Left hindlimb (tissue), 1 donor: ENCODE data around the gene ANKRD17.

Experiments used
- DNase-seq: peaks from one replicate; pipeline ENCODE4 v3.0.0-alpha.2; 2018

The ANKRD17 gene

GRCh38 chr4:73104695-73105094, 153.9 kb downstream of the ANKRD17 start:
- no peak for DNase-seq

- no peak for DNase-seq
These were observed 154.6 kb downstream of the ANKRD17 start for GRCh38 chr4:73103799-73104503.

GRCh38 chr4:73099143-73099542, 159.5 kb downstream of the ANKRD17 start:
- DNase-seq, result no peak

- DNase-seq, result no peak
These were observed 159.9 kb downstream of the ANKRD17 start for GRCh38 chr4:73098713-73099112.

GRCh38 chr4:73098016-73098415, 160.6 kb downstream of the ANKRD17 start:
- no peak for DNase-seq

- no peak for DNase-seq
These were observed 165.7 kb downstream of the ANKRD17 start for GRCh38 chr4:73092868-73093267.

- DNase-seq, result no peak
These were observed 167.9 kb downstream of the ANKRD17 start for GRCh38 chr4:73090738-73091137.

- no peak for DNase-seq
These were observed 170.7 kb downstream of the ANKRD17 start for GRCh38 chr4:73087871-73088270.

GRCh38 chr4:73086095-73086868, 172.3 kb downstream of the ANKRD17 start:
- no peak for DNase-seq

- no peak for DNase-seq
These were observed 177.8 kb downstream of the ANKRD17 start for GRCh38 chr4:73080789-73081188.

- DNase-seq, result no peak
These were observed 182.8 kb downstream of the ANKRD17 start for GRCh38 chr4:73075832-73076231.

GRCh38 chr4:73070074-73070390, 188.6 kb downstream of the ANKRD17 start:
- no peak for DNase-seq

- DNase-seq, result peak; percentile 98
These were observed 189.1 kb downstream of the ANKRD17 start, which contains the start of gene COX18 for GRCh38 chr4:73069338-73070073. Gene COX18 (minus strand): TSS chr4:73069716. CDS start chr4:73069649, 67 bp downstream.

- DNase-seq, result no peak
These were observed 189.9 kb downstream of the ANKRD17 start for GRCh38 chr4:73068491-73069337.

GRCh38 chr4:73067971-73068394, 190.6 kb downstream of the ANKRD17 start:
- DNase-seq, result no peak

- no peak for DNase-seq
These were observed 191.7 kb downstream of the ANKRD17 start for GRCh38 chr4:73066928-73067327.

- no peak for DNase-seq
These were observed 192.2 kb downstream of the ANKRD17 start for GRCh38 chr4:73066445-73066844.

- DNase-seq, result no peak
These were observed 194.1 kb downstream of the ANKRD17 start for GRCh38 chr4:73064536-73064935.

GRCh38 chr4:73055241-73055897, 203.2 kb downstream of the ANKRD17 start:
- DNase-seq, result no peak

- DNase-seq, result no peak
These were observed 204.6 kb downstream of the ANKRD17 start for GRCh38 chr4:73053974-73054480.

GRCh38 chr4:73053076-73053475, 205.5 kb downstream of the ANKRD17 start:
- no peak for DNase-seq

- no peak for DNase-seq
These were observed 207.0 kb downstream of the ANKRD17 start for GRCh38 chr4:73051625-73052024.
